ENCODE data around the gene OR10G3.

OR10G3 gene

GRCh38 chr14:21535545-21536417 lies 44.1 kb downstream of the OR10G3 start:
- no peak for DNase-seq (ENCODE audit: low read depth)

- no peak for DNase-seq (ENCODE audit: low read depth)
Observed at GRCh38 chr14:21534576-21534975, 45.3 kb downstream of the OR10G3 start.

DNA sequence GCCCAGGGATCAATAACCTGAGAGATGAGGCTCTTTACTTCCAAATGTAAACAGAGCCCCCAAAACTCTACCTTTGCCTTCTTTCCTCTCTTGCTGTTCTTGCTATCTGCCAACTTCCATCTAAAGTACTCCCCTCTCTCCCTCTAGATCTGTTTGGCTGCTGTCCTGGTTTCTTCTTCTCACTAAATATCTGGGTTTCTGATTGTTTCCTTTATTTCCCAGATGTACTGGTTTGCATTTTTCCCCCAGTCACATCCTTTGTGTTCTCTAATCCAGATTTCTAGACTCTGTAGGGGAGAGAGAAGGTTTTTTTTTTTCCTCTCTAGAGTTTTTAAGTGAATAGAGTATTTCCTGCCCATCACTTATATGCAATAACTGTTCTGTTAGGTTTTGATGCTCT lies 46.6 kb downstream of the OR10G3 start:
- no peak for DNase-seq (ENCODE audit: low read depth)

- DNase-seq (ENCODE audit: low read depth): no peak
Observed at GRCh38 chr14:21529515-21529914, 50.4 kb downstream of the OR10G3 start.

DNA sequence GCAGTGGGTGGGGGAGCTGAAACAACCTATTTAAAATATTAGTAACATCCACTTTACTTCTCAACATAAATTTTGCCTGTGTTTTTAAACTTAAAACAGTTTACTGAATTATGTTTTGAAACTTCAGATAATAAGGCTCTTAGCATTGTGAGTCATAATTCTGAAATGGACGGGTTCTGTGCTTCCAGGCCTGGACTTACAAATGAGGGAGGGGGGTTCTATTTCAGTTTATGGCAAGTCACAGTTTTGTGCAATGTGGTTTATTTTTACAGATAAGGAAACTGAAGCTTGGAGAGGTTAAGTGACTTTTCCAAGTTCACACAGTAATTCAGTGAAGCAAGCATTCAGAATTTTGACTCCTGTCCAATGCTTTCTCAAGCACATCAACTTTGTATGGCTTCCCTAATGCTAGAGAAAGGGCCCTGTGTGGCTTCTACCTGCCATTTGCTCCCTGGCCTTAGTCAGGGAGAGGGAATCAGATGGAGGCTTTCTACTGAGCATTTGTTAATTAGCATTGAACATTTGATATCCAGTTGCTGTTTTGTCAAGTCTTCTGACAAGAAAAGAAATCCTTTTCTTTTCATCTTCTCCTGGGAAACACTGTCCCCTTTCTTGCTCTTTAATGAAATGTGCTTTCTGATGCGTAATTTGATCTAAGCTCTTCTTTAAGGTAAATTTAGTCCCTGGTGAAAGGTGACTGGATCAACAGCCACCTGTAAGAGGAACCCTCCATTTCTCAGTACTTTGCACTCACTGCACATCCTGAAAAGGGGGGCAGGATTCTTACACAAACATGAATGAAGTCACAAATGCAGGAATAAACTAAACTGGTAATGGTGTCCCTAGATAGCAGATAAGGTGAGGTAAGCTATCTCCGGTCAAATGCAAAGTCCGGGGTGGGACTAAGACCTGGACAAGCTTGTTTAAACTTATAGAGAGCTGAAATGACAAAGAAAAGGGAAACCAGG lies 51.2 kb downstream of the OR10G3 start:
- no peak for DNase-seq (ENCODE audit: low read depth)

GRCh38 chr14:21527318-21527679 lies 52.6 kb downstream of the OR10G3 start:
- no peak for DNase-seq (ENCODE audit: low read depth)

- DNase-seq (ENCODE audit: low read depth): no peak
Observed at GRCh38 chr14:21526672-21527317, 53.1 kb downstream of the OR10G3 start.

DNA sequence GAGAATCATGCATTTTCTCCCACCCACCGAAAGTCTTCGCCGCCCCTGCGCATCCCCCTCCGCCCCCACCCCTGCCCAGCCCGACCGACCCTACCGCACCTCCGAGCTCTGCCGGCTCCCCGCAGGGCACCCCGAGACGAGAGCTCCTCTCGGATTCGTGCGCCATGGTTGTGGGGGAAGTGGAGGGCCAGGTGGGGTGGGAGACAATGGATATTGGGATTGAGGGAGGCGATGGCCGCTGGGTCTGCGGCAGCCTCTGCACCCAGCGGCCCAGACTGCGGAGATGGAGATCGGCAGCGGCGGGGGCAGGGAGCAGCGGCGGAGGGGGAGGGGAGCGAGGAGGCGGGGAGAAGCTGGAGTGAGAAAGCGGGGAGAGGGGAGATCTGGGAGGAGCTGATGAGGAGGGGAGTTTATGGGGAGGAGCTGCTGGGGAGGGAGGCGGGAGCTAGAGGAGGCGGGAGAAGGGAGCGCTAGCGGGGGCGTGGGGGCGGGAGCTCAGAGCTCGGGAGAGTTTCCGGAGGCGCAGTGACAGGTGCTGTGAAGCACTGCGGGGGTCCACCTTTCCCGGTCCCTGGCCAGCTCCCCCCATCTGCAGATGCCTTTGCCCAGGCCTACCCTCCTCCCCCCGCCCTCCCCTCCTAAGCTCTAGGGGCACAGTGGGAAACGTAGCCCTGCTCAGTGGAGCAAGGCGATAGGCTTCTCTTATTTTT lies 53.8 kb downstream of the OR10G3 start, which contains the start of gene SALL2:
Gene SALL2, minus strand, starts transcription at position 385 of the 710 bp plus-strand sequence. Its CDS starts 219 bp downstream, at position 166.
- peak; percentile 53 for DNase-seq (ENCODE audit: low read depth)

- no peak for DNase-seq (ENCODE audit: low read depth)
Observed at GRCh38 chr14:21525571-21525961, 54.3 kb downstream of the OR10G3 start.

- no peak for DNase-seq (ENCODE audit: low read depth)
Observed at GRCh38 chr14:21524575-21525490, 55.0 kb downstream of the OR10G3 start.

DNA sequence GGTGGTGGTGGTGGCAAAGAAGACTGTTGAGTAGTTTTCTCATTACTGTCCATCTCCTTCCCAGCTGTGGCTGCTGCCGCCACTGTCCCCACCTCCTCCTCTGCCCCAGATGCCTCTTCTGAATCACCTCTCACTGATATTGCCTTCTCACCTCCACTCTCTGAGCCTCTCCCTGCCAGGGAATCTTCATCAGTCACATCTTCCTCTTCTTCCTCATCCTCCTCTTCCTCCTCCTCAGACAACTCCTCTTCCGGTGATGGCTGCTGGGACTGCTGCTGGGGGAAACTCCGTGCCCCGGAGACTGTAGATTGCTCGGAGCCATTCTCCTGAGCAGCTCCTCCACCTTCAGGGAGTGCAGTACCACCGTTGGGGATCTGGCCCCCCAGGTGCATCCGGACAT lies 56.7 kb downstream of the OR10G3 start:
- no peak for DNase-seq (ENCODE audit: low read depth)

- DNase-seq (ENCODE audit: low read depth): no peak
Observed at GRCh38 chr14:21521501-21521900, 58.4 kb downstream of the OR10G3 start.

DNA sequence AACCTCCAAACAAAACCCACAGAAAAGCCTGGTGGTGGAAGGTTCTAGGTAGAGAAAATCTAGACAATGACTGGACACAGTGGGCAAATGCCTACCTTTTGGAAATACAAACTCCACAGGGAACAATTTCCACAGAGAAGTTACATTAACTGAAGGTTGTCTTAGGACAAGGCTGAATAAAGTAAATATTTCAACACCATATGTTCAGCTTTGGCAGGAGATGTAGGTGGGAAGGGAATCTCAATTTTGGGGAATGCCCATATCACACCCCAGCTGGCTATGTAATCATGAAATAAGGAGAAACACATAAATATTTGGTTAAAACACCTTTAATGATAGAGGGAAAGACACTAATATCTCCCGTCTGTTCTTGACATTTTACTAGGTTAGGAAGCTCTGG lies 59.1 kb downstream of the OR10G3 start:
- no peak for DNase-seq (ENCODE audit: low read depth)

DNA sequence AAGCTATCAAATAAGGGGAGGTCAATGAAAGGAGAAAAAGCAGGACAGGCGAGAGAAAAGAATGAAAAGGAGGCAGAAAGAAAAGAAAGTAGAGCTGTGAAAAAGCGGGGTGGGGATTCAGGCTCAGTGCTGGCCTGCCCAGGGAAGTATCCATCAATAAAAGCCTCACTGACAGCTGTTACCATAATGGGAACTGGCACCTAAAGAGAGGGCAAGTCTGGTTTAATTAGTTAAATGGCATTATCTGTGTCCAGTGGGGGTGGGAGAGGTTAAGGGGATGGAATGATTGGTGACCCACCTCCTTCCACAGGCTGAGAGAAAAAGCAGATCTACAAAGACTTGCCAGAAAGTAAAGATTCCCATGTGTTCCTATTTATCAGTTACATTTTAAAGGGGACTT lies 61.2 kb downstream of the OR10G3 start:
- DNase-seq (ENCODE audit: low read depth): no peak

Measured in activated T-helper 9 cell treated with anti-CD3 and anti-CD28 coated beads, Interleukin-2, amount 50 U/mL, for 16 hours (primary cell).